IPS-NIHi7 (cell line): ENCODE measurements around the gene PRKAG2.
"Not testable (repeated sequence)": the region's sequence is repeated elsewhere in the genome, so short reads cannot be mapped to it uniquely, and the experiment has no call there.

Experiments used
- DNase-seq: peaks from one replicate; pipeline ENCODE4 v3.0.0; 2012; ENCODE audit warnings: mixed read lengths; ENCODE audit errors: extremely low spot score

PRKAG2 gene

DNA sequence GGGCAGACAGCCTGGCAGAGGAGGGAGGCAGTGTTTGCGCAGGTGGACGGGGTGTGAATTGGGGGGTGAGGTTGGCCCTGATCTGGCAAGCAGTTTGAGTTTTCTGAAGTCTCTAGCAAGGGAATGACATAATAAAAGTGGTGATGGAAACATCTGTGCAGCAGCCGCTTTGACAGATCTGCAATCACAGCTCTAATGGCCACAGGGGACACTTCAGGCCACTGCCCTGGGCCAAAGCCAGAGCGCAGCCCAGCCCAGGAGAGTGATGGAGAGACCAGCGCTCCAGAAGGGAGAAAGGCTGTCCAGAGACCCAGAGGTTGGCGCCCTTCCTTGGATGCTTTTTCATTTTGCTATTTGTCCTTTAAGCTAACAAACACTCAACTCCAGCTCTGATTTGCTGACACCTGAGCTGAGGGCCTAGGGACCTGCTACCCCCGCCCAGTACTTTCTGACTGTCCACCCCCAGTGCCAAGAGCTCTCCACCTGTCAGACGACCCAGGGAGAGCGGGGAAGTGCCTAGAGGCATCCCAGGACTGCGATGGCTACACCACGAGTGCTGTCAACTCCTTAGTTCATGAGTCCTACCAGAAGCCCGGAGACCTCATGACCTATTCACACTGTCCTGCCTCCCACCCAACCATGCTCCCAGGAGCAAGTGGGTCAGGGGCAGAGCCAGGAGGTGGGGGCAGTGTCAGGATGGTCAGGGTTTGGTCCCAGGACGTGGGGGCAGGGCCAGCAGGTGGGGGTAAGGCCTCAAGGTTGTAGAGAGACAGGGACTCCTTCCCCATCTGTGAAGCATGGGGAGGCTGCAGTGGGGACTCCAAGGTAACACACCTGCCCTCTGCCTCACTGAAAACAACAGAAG, 112.6 kb downstream of the PRKAG2 start:
- no peak for DNase-seq

DNA sequence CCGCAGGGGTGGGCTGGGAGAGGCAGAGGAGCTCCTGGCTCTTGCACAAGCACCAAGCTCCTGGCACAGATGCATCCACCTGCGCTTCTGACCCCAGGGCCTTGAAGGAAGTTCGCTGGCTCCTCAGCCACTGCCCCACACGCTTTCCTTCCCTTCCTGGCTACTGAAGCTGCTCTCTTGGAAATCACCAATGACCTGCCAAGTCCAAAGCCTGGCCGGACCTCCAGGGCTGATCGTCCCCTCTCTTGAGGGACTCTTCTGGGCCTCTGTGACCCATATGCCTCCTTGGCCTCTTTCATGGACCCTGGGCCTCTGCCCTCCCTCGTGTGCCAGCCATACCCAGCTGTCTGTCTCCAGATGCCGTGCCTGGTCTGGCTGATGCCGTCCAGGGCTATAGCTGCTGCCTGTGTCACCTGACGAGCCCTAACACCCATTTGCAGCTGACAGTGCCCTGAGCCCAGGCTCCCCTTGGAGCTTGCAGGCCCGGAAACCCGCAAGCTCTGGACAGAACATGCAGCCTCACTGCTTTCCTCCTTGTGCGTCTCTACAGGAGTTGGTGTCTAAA, 113.4 kb downstream of the PRKAG2 start:
- no peak for DNase-seq

DNA sequence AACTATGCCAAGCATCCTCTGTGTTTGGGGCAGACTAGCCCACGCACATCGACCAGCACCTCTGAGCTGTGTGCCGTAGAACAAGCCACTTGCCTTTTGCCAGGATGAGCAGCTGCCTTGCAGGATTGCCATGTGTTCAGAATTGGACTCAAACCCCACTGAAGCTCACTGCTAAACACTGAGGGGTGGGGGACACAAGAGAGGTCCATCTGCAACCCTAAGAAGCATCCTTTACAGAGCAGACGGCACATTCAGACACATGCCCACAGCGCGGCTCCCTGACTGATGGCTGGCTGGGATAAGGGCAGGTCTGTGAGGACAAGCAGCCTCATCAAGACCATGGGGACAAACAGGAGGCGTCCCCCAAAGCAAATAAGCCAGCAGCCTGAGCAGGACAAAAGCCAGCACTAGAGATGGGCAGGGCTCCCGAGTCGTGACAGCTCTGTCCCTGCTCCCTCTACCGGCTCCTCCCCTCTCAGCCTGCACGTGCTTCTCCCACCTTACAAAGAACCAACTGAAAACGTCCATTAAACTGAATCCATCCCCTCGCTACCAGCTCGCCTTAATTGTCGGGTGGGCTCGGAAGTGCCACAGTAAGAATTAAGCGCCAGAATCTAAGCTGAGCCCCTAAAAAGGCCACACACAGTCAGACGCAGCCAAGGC, 114.2 kb downstream of the PRKAG2 start:
- no peak for DNase-seq

DNA sequence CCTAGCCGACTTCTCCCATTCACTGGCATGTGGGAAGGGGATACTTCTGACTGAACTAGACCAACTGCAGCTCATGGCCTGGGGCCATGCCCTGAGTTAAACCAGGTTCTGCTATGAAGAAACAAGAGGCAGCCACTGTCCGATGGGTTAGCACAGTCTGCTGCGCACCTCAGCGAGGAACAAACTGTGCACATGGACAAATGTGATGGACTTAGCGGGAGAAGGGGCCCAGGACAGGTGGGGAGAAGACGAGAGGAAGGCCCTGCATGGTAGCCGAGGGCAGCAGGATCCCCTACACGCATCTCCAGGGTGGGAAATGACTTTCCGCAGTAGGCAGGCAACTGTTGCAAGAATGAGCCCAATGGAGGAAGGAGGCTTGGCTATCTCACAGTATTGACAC, 115.0 kb downstream of the PRKAG2 start:
- no peak for DNase-seq

DNA sequence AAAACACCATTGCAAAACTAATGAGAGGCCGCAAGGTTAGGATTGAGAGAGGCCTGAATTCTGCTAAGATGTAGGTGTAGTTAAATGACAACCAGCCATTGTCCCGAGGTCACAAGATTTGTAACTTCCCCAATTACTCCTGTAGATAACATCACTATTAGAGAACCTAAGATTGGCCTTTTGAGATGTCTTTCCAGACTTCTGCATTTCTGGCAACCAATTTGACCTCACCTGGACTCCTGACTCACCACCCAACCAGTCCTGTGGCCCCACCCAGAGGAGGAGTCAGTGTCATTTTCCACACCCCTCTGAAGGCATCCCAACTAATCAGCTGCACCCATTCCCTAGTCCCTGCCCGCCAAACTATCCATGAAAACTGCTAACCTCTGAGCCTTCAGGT, 115.7 kb downstream of the PRKAG2 start:
- DNase-seq = no peak

DNA sequence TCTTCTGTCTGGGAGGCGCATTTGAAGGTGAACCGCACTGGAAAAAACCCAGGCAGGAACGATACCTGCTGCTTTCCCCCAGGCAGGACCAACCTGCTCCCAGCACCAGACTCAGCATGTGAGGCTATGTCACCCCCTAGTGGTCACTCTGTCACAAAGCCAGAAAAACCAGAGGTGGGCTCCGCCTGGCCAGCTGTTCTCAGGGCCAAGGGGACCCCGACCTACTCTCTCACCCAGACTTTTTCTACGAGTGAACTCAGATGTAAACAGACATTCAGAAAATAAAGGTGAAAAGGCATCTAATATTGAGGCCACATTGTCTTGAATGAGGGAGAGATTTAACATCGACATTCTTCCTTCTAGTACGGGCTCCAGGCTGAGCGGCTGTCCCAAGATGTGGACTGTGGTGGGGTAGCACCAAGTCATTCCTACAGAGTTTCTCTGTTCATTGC, 117.3 kb downstream of the PRKAG2 start:
- DNase-seq = peak; percentile 91

DNA sequence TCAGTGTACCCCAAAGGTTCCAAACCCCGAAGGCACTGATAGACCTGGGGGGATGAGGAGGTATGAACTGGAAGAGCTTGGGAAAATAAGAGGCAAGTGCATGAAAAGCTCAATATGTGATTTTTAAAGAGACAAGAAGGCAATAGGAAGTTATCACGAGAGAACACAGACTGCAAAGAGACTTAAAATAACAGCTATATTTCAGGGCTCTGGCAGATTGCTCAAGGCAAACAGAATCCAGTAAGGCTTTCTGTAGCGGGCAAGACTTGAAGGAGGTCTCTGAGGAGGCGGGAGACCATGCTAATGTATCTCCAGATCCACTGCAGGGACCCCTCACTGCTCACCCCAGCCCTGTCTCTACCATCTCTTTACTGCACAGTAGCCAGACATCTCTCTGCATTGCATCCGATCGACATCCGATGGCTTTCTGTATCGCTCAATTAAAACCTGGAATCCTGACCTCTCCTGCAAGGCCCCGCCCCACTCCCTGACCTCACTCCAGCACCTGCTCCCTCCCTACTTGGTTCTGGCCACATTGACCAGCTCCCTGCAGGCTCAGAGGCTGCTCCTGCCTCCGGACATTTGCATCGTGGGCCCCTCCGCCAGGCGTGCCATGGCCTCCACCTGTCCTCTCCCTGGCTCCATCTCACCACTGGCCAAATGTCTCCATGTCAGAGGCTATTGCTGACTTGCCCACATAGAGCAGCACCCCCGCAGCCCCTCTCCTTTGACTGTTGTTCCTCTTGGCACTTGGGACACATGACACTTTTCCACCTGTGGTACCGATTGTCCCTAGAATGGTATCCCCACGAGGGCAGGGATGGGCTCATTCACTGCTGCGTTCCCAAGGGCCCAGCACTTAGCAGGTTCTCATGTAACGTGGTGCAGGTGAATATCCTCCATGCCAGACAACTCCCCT, 118.0 kb downstream of the PRKAG2 start:
- no peak for DNase-seq

DNA sequence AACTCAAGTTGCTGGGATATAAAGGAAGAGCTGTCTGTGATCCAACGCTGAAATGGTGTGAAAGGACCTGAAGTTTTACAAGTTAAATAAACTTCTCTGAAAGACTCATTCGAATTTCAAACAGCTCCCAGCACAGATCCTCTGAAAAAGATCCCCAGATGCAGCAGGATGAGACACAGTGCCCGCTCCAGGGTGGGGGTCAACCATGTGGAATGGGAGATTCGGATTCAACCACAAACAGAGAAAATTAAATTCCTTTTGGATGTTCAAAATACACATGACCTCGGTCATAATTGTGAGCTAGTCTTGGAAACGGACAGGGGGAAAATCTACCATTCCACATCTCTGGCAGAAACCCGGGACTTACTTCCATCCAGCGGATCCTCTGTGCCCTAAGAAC, 119.6 kb downstream of the PRKAG2 start:
- no peak for DNase-seq

DNA sequence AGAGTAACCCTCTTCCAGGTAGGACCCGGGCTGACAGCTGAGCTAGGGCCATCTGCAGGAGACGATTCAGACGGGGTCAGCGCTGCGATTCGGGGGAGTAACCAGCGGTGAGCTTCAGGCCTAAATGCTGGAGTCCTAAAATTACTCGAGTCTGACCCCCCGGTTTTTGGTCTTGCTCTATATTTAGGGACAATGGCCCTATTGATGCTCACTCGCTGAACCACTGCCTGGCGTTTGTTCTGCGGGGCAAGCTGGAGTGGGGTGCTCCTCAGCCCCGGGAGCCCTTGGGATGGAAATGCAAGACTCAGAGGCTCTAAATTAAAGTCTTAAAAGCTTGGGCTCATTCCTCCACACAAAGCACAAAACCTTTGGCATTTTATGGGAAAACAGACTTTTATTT, 120.0 kb downstream of the PRKAG2 start:
- DNase-seq = no peak

DNA sequence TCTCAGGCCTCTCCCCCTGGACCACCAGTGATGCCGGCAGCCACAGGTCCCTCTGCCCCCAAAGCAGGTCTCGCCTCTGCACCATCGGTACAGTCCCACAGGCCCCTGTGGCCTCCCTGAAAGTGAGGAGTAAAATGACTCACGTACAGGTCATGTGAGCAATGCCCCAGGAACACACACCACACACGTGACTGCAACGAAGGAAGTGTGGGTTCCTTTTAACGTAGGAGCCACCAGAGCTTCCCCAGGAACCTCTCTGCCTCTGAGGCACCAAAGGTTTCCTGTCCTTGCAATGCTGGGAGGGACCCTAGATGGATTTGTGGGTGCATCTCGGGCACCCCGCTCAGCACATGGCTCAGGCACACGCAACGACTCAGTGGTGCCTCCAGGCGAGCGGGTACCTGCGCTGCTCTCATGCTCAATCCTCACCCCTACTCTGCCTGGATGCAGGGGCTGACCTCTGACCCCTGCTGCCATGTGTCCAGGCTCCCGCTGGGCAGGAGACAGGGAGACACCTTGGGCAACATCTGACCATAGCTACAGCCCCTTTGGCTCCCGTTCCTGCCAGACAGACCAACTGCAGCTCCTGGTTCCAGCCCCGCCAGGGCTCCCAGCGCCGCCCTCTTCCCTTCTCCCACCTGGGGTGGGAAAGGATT, 120.7 kb downstream of the PRKAG2 start:
- DNase-seq = no peak

DNA sequence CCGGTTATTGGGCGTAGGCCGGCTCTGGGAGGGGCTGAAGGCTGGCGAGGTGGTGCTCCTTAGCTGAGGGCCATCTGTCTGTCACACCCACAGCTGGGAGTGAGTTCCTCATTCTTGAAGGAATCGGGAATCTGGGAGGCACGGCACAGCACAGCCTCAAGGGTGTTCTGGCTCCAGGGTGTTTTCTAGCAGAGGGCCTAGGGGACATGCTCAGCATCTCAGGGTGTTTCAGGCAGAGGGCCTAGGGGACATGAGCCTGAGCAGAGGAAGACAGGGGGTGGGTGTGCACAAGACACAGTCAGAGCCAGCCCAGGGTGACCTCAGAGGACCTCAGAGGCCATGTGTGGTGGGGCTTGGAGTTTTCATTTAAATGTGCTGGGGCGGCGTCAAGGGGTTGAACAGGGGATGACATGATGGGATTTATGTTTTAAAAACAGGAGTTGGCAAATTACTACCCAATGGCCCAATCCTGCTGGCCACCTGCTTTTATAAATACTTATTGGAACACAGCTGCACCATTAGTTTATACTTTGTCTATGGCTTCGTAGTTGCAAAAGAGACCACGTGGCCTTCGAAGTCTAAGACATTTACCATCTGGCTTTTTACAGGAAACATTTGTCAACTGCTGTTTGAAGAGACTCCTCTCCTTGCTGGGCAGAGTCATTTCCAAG, 121.6 kb downstream of the PRKAG2 start:
- DNase-seq = no peak

DNA sequence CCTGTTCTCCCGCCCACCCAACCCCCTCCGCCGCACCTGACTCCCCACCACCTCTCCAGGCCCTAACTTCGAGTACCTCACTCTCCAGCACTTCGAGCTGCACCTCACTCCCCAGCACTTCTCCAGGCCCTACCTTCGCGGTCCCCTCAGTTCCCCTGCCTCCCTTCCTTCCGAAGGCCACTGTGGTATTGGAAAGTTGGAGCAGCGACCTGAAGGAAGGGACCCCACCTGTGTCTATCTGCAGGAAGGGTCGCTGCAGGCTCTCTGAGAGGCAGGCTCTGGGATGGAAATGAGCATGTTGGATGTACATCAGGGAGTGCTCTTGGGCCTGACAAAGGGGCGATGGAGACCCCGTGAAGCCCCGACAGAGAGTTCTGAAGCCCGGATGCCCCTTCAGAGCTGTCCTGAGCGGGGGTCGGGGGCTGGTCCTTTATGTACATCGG, 122.2 kb downstream of the PRKAG2 start:
- DNase-seq = no peak

DNA sequence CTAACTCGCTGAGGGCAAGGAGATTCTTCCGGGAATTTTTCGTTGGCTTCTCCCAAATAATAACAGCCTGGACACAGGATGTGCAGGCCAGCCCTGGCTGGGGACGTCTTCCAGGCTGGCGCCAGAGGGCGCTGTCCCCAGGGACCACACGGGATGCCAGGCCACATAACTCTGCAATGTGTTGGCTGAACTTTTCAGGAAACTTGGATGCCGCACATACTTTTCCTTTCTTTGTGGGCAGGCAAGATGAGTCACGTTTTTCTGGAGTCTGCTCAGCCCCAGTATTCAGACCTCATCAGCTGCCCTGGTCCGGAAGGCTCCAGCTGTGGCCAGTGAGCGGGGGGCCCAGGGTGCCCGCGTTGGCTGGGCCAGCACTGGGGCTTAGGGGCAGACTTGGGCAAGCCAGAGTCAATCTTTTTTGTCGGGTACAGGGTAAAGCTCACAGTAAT, 122.7 kb downstream of the PRKAG2 start:
- peak; percentile 93 for DNase-seq

DNA sequence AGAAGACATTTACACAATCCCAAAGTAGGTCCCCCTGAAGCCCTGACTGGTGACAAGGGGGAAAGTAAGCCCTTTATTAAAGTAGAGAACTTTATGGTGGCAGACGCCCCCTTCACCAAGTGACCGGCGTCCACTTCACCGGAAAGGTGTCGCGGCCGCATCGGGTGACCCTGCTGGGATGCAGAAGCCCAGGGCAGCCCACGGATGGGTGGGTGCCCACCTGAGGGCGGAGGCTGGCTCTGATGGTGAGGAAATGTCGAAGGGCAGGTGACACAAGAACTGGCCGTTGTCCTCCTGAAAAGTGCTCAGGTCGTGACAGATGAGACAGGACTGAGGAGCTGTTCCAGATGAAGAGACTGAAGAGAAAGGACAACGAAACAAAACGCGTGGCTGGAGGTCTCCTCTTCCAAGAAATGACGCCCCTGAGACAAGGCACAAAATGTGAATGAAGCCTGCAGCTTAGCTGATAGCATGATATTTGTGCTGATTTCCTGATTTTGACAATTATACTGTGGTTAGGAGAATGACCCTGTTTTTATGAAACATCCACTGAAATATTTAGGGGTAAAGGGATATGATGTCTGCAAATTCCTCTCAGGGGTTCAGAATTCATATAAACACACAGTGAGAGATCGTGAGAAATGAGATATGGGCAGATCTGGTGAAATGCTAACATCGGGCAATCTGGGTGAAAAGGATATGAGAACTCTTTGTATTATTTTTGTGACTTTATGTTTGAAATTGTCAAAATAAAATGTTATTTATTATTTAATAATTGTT, 123.9 kb downstream of the PRKAG2 start:
- DNase-seq = no peak

DNA sequence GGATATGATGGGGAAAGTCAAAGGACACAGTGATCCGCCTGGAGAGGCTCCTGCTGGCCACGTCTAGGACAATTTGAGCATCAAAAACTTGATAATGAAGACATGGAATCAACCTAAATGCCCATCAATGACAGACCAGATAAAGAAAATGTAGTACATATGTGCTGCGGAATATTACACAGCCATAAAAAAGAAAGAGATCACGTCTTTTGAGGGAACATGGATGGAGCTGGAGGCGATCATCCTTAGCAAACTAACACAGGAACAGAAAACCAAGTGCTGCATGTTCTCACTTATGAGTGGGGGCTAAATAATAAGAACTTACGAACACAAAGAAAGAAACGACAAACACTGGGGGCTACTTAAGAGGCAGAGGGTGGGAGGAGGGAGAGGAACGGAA, 124.9 kb downstream of the PRKAG2 start:
- no peak for DNase-seq

DNA sequence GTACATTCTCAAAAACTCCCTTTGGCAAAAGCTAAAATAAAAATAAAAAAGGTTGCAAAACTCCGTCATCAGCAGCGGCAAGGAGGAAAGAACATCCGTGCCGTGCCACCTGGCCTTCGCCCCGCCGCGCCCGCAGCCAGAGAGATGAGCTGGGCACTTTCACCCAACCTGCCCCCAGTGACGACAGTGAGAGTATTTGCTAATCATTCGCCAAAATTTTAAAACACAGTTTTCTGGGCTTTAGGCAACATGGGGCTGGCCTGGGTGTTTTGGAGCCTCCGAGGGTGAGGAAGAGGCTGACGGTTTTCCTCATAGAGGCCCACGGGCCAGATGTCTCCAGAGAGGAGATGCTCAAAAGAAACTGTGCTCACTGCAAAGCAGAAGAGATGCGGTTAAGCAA, 128.2 kb downstream of the PRKAG2 start:
- DNase-seq = no peak

DNA sequence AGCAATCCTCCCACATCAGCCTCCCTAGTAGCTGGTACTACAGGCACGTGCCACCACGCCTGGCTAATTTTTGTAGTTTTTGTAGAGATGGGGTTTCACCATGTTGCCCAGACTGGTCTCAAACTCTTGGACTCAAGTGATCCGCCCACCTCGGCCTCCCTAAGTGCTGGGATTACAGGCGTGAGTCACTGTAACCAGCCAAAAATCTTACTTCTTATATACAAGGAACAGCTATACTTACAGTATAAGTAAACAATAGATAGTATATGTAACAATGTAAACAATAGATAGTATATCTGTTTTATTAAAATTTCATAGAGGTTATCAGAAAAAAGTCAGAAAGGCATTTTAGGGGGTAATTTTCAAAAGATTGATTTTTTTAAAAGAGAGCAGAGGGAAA, 128.9 kb downstream of the PRKAG2 start:
- DNase-seq = not testable (repeated sequence)

DNA sequence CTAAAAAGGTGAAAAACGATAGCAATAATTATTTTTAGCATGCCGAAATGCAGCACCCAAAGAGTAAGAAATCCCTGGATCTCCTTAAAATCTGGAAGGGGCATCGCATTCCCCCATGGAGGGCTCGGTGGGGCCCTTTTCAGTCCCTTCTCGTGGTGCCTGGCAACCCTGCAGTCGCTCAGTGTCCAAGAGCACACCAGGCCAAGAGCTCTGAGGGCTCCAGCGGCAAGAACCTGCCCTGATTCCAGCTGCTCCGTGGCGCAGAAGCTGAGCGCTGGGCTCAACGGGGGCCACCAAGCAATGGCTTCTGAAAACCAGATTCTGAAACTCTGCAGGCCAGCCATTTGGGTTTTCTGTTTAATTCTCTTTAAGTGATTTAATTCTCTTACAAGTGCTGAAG, 131.2 kb downstream of the PRKAG2 start:
- DNase-seq = no peak
